ENCODE data around the gene KLF13. TPM values are rescaled to one million over a fixed set of nuclear protein-coding genes. Genes with fewer than 3 reads are reported as not detected.

The KLF13 gene
- total and polyA plus RNA-seq, 10 of the 15 experiments (the other 5 are each of a cell fraction or from before 2014, with no cell fraction given), result 20.3 to 109 (median 51.4) TPM

DNA sequence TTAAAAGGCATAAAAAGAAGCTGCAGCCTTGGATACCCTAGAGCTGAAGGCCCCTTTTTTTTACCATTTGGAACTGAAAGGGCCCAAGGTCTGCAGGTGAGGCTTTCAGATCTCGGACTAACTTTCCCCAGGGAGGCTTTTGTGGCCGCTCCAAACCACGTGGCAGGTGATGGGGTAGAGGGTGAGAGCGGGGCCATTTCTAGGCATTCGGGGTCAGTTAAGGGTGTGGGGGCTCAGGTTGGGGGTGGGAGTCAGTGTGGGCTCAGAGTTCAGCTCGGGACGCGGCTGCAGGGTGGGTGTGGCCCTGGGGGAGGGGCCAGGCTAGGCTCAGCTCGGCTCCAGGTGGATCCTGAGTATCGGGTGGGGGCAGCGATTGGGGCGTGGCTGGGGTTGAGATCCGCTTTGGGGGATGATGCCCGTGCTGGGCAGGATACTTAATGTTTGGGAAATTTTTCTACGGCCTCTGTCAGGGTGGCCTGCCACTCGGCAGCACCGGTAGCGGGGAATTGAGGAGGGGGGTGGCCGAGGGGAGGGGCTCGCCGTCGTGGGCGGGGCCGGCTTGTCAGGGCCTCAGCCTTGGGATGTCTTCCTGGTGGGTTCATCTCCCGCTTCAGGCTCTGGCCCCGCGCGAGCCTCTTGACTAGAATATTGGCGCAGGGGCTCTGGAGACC lies 2.5 kb downstream of the KLF13 start (continued):
- no peak for TF ChIP-seq ZBTB11 (CRISPR knock-in tag; IDR thresholded peaks at IDR 0.05)
- TF ChIP-seq, protein P1, sequence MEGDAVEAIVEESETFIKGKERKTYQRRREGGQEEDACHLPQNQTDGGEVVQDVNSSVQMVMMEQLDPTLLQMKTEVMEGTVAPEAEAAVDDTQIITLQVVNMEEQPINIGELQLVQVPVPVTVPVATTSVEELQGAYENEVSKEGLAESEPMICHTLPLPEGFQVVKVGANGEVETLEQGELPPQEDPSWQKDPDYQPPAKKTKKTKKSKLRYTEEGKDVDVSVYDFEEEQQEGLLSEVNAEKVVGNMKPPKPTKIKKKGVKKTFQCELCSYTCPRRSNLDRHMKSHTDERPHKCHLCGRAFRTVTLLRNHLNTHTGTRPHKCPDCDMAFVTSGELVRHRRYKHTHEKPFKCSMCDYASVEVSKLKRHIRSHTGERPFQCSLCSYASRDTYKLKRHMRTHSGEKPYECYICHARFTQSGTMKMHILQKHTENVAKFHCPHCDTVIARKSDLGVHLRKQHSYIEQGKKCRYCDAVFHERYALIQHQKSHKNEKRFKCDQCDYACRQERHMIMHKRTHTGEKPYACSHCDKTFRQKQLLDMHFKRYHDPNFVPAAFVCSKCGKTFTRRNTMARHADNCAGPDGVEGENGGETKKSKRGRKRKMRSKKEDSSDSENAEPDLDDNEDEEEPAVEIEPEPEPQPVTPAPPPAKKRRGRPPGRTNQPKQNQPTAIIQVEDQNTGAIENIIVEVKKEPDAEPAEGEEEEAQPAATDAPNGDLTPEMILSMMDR (IDR thresholded peaks at IDR 0.05 in 2 of 3, conservative IDR thresholded peaks at IDR 0.05 in 1 of 3; ENCODE audit: control insufficient read depth in 2 of 3, extremely low read depth in 1 of 3, insufficient read depth in 1 of 3, low read depth in 3 of 3, low read length in 3 of 3), result no peak
- no peak for TF ChIP-seq NR2C2 (IDR thresholded peaks at IDR 0.05; ENCODE audit: borderline replicate concordance, control insufficient read depth, insufficient read length, low read depth)
- TF ChIP-seq, protein P2, sequence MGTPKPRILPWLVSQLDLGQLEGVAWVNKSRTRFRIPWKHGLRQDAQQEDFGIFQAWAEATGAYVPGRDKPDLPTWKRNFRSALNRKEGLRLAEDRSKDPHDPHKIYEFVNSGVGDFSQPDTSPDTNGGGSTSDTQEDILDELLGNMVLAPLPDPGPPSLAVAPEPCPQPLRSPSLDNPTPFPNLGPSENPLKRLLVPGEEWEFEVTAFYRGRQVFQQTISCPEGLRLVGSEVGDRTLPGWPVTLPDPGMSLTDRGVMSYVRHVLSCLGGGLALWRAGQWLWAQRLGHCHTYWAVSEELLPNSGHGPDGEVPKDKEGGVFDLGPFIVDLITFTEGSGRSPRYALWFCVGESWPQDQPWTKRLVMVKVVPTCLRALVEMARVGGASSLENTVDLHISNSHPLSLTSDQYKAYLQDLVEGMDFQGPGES (IDR thresholded peaks at IDR 0.05), result no peak
- peak; percentile 15 for TF ChIP-seq SKIL (IDR thresholded peaks at IDR 0.05; ENCODE audit: low read depth, poor library complexity, severe bottlenecking)
- TF ChIP-seq, protein P3, sequence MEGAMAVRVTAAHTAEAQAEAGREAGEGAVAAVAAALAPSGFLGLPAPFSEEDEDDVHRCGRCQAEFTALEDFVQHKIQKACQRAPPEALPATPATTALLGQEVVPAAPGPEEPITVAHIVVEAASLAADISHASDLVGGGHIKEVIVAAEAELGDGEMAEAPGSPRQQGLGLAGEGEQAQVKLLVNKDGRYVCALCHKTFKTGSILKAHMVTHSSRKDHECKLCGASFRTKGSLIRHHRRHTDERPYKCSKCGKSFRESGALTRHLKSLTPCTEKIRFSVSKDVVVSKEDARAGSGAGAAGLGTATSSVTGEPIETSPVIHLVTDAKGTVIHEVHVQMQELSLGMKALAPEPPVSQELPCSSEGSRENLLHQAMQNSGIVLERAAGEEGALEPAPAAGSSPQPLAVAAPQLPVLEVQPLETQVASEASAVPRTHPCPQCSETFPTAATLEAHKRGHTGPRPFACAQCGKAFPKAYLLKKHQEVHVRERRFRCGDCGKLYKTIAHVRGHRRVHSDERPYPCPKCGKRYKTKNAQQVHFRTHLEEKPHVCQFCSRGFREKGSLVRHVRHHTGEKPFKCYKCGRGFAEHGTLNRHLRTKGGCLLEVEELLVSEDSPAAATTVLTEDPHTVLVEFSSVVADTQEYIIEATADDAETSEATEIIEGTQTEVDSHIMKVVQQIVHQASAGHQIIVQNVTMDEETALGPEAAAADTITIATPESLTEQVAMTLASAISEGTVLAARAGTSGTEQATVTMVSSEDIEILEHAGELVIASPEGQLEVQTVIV (IDR thresholded peaks at IDR 0.05; ENCODE audit: borderline replicate concordance, partially characterized antibody), result no peak
- TF ChIP-seq, protein P4, sequence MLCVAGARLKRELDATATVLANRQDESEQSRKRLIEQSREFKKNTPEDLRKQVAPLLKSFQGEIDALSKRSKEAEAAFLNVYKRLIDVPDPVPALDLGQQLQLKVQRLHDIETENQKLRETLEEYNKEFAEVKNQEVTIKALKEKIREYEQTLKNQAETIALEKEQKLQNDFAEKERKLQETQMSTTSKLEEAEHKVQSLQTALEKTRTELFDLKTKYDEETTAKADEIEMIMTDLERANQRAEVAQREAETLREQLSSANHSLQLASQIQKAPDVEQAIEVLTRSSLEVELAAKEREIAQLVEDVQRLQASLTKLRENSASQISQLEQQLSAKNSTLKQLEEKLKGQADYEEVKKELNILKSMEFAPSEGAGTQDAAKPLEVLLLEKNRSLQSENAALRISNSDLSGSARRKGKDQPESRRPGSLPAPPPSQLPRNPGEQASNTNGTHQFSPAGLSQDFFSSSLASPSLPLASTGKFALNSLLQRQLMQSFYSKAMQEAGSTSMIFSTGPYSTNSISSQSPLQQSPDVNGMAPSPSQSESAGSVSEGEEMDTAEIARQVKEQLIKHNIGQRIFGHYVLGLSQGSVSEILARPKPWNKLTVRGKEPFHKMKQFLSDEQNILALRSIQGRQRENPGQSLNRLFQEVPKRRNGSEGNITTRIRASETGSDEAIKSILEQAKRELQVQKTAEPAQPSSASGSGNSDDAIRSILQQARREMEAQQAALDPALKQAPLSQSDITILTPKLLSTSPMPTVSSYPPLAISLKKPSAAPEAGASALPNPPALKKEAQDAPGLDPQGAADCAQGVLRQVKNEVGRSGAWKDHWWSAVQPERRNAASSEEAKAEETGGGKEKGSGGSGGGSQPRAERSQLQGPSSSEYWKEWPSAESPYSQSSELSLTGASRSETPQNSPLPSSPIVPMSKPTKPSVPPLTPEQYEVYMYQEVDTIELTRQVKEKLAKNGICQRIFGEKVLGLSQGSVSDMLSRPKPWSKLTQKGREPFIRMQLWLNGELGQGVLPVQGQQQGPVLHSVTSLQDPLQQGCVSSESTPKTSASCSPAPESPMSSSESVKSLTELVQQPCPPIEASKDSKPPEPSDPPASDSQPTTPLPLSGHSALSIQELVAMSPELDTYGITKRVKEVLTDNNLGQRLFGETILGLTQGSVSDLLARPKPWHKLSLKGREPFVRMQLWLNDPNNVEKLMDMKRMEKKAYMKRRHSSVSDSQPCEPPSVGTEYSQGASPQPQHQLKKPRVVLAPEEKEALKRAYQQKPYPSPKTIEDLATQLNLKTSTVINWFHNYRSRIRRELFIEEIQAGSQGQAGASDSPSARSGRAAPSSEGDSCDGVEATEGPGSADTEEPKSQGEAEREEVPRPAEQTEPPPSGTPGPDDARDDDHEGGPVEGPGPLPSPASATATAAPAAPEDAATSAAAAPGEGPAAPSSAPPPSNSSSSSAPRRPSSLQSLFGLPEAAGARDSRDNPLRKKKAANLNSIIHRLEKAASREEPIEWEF (IDR thresholded peaks at IDR 0.05; ENCODE audit: insufficient replicate concordance, low read depth, low read length), result peak; percentile 11
- 0 out of 2 replicates have a peak, but pooled peaks have one; percentile 31 for TF ChIP-seq NBN (IDR thresholded peaks at IDR 0.05)
- no peak for TF ChIP-seq SMAD5 (IDR thresholded peaks at IDR 0.05; ENCODE audit: low read depth)
- TF ChIP-seq FOXM1 (IDR thresholded peaks at IDR 0.05; ENCODE audit: low read depth, low read length), result no peak
- TF ChIP-seq CBFB (IDR thresholded peaks at IDR 0.05; ENCODE audit: low read depth), result no peak
